Upper lobe of left lung (tissue), 6 donors: ENCODE measurements around the gene ZNRF1. TPM values are rescaled to one million over a fixed set of nuclear protein-coding genes. Genes with fewer than 3 reads are reported as not detected.

Experiments used
- ATAC-seq, 2 donors: fragments of 200-7000 bp; cut with Tn5 transposase; one replicate each; pipeline ENCODE4 v1.9.1; 2022; ENCODE audit warnings: mild to moderate bottlenecking in 2 of 2, moderate library complexity in 2 of 2; ENCODE audit not compliant: low FRiP score in 2 of 2
- DNase-seq, 2 donors: peaks; one replicate each; pipeline ENCODE4 v3.0.0-alpha.2; 2019 to 2020
- H3K27ac ChIP-seq, 4 donors: fragments of 200-600 bp; sonication (generic); one replicate each; pipeline ENCODE4 v1.5.1; 2016 to 2019
- H3K27me3 ChIP-seq, 4 donors: fragments of 200-600 bp; sonication (generic); one replicate each; pipeline ENCODE4 v1.5.1; 2017 to 2019
- H3K36me3 ChIP-seq, 4 donors: fragments of 200-600 bp; sonication (generic); one replicate each; pipeline ENCODE4 v1.5.1; 2016 to 2019
- H3K4me1 ChIP-seq, 4 donors: fragments of 200-600 bp; sonication (generic); one replicate each; pipeline ENCODE4 v1.5.1; 2018 to 2019
- H3K4me3 ChIP-seq, 4 donors: fragments of 200-600 bp; sonication (generic); one replicate each; pipeline ENCODE4 v1.5.1; 2017 to 2019; ENCODE audit warnings: mild to moderate bottlenecking in 2 of 4, moderate library complexity in 1 of 4
- H3K9me3 ChIP-seq, 4 donors: fragments of 200-600 bp; sonication (generic); one replicate each; pipeline ENCODE4 v1.5.1; 2018 to 2019
- EP300 ChIP-seq, 4 donors: sonication (generic); formaldehyde crosslinking; IDR thresholded peaks; one replicate each; pipeline ENCODE4 v1.5.1; 2017; ENCODE audit warnings: antibody characterized with exemption in 4 of 4, control low read depth in 2 of 4
- POLR2A ChIP-seq, 4 donors: fragments of 450-650 bp; IDR thresholded peaks; one replicate each; pipeline ENCODE4 v1.5.1; 2016 to 2017; ENCODE audit warnings: antibody characterized with exemption in 4 of 4, mild to moderate bottlenecking in 2 of 4
- POLR2AphosphoS5 ChIP-seq, 2 donors: sonication (generic); formaldehyde crosslinking; IDR thresholded peaks; one replicate each; pipeline ENCODE4 v1.5.1; 2017; ENCODE audit warnings: antibody characterized with exemption in 2 of 2
- WGBS, 2 donors: methylation state at CpG; one replicate each; pipeline ENCODE4 v1.1.5; 2017 to 2018; 5-methylcytosine and 5-hydroxymethylcytosine counted together
- total RNA-seq, 6 donors: library from RNA; depleted of rRNA in 4 of 6; stranded (reverse); fragments of >200 nt in 4 of 6; gene quantifications; one replicate each; pipeline versions ENCODE4 v1.1.0 to v1.2.1, GENCODE V29; 2016 to 2021
- TF ChIP-seq, protein P1 (sequence below), 6 experiments: fragments of 450-650 bp in 4 of 6; fragments of 200-600 bp in 2 of 6; sonication (generic) in 2 of 6; IDR thresholded peaks; one replicate each; pipeline ENCODE4 v1.5.1; 2016 to 2019; ENCODE audit warnings: antibody characterized with exemption in 6 of 6
- donor health status: DM: no; HTN: no; CAD: no; lungs with moderate emphysema.
- donor health status: DM: no; HTN: yes; CAD: no; lungs with severe emphysema.

Gene ZNRF1
- total RNA-seq, 6 donors from 2014 or later = 18.5 to 40.0 (median 27.1) TPM

DNA sequence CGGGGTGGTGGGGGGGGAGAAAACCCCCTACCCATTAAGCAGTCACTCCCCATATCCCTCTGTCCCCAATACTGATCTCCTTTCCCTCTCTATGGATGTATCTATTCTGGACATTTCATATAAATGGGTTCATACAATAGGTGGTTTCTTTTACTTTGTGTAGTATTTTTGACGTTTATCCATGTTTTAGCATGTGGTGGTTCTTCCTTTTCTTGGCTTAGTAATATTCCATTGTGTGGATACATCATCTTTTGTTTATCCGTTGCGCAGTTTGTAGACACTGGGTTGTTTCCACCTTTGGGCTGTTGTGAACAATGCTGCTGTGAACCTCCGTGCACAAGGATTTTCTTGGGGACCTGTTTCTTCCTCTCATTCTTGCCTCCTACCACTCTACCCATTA lies 105.2 kb downstream of the ZNRF1 start:
- Histone ChIP-seq H3K27ac (peak overlapping the region in 2 of 4 donors; percentile 80 to 90), H3K36me3 (no peaks in the 10 kb centered on the region), H3K4me1 (peaks cover 45 to 64% (median 61%) of the 10 kb centered on the region in 4 donors), H3K4me3 (no peak overlapping the region), H3K9me3 (no peaks in the 10 kb centered on the region), H3K27me3 (no peaks in the 10 kb centered on the region)
- no peak for ATAC-seq
- no peak for DNase-seq
- no peak for TF ChIP-seq EP300 (IDR thresholded peaks at IDR 0.05)
- TF ChIP-seq POLR2AphosphoS5 (IDR thresholded peaks at IDR 0.05) = no peak
- TF ChIP-seq, protein P1, sequence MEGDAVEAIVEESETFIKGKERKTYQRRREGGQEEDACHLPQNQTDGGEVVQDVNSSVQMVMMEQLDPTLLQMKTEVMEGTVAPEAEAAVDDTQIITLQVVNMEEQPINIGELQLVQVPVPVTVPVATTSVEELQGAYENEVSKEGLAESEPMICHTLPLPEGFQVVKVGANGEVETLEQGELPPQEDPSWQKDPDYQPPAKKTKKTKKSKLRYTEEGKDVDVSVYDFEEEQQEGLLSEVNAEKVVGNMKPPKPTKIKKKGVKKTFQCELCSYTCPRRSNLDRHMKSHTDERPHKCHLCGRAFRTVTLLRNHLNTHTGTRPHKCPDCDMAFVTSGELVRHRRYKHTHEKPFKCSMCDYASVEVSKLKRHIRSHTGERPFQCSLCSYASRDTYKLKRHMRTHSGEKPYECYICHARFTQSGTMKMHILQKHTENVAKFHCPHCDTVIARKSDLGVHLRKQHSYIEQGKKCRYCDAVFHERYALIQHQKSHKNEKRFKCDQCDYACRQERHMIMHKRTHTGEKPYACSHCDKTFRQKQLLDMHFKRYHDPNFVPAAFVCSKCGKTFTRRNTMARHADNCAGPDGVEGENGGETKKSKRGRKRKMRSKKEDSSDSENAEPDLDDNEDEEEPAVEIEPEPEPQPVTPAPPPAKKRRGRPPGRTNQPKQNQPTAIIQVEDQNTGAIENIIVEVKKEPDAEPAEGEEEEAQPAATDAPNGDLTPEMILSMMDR (IDR thresholded peaks at IDR 0.05) = no peak
- no peak for TF ChIP-seq POLR2A (IDR thresholded peaks at IDR 0.05)
- 94% methylated on average over 5 of the region's 5 CpGs for WGBS, 2 donors

DNA sequence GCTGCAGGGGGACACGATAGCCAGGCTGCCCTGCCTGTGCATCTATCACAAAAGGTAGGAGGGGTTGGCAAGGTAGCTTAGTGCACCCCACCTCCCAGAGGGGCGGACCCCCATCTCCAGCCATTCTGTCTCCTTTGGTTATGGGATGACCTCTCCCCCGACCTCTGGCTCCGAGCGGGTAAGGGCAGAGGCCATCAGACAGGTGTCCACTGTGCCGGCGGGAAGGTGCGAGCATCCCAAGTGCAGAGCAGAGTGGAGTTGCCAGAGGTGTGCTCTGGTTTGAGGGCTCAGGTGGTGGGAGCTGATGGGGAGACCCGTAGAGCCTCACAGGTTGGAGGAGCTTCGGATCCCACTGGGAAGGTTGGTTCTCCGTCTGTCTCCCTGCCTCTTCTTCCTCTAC lies 106.0 kb downstream of the ZNRF1 start:
- peak overlapping the region; percentile 70 to 90 (median 82) for H3K27ac ChIP-seq

DNA sequence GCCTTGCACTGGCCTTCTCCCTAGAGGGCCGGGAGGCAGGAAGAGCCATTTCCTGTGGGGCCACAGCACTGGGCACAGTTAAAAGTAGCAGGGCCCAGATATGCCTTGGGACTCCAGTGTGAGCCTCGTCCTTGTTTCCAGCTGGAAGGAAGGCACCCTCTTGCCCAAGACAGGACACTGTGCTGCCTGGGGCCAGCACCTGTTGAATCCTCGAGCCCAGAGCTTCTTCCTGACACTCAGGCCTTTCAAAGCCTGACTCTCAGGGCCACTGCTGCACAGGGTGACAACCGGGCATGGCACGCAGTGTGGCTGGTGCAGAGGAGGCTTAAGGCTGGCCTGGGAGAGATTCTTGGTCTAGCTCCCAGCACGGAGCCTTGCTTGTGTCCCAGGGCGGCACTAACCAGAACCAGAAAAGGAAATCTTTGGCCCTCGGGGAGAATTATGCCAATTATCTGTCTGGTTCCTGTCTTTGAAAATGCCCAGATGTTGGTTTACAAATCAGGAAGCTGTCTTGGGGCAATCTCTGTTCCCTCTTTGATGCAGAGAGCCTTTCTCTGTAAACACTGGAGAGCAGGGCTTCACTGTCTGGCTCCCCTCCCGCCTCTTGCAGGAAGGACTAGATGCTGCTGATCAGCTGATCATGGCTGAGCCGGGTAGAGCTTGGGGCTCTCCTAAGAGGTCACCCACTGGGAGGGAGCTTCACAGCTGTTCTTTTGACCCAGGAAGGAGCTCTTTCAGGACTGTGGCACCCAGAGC lies 106.7 kb downstream of the ZNRF1 start:
- Histone ChIP-seq H3K27ac (peak overlapping the region; percentile 70 to 90 (median 82)), H3K36me3 (no peaks in the 10 kb centered on the region), H3K4me3 (no peak overlapping the region), H3K4me1 (peaks cover 43 to 64% (median 61%) of the 10 kb centered on the region in 4 donors), H3K27me3 (no peaks in the 10 kb centered on the region), H3K9me3 (no peaks in the 10 kb centered on the region)
- DNase-seq (peak in 1 of 2 donors; percentile 72), ATAC-seq (peak; percentile 37 to 62)
- TF ChIP-seq POLR2A (IDR thresholded peaks at IDR 0.05) (peak in 1 of 4 donors; percentile 15), POLR2AphosphoS5 (IDR thresholded peaks at IDR 0.05) (peak in 1 of 2 donors; percentile 69), EP300 (IDR thresholded peaks at IDR 0.05) (no peak)
- TF ChIP-seq, protein P1 (IDR thresholded peaks at IDR 0.05) = no peak
- WGBS, 2 donors = 41 to 43% methylated on average over 4 to 9 of the region's 10 CpGs

More for the DNA sequence above, 106.0 kb downstream of the ZNRF1 start:
- ATAC-seq (no peak), DNase-seq (no peak)
- no peaks in the 10 kb centered on the region for H3K27me3 ChIP-seq
- 86 to 93% methylated on average over 10 to 11 of the region's 11 CpGs for WGBS, 2 donors
- H3K36me3 ChIP-seq = no peaks in the 10 kb centered on the region
- H3K4me3 ChIP-seq = no peak overlapping the region
- TF ChIP-seq POLR2A (IDR thresholded peaks at IDR 0.05) (no peak), POLR2AphosphoS5 (IDR thresholded peaks at IDR 0.05) (no peak)
- H3K9me3 ChIP-seq = no peaks in the 10 kb centered on the region
- peaks cover 45 to 64% (median 61%) of the 10 kb centered on the region in 4 donors for H3K4me1 ChIP-seq

DNA sequence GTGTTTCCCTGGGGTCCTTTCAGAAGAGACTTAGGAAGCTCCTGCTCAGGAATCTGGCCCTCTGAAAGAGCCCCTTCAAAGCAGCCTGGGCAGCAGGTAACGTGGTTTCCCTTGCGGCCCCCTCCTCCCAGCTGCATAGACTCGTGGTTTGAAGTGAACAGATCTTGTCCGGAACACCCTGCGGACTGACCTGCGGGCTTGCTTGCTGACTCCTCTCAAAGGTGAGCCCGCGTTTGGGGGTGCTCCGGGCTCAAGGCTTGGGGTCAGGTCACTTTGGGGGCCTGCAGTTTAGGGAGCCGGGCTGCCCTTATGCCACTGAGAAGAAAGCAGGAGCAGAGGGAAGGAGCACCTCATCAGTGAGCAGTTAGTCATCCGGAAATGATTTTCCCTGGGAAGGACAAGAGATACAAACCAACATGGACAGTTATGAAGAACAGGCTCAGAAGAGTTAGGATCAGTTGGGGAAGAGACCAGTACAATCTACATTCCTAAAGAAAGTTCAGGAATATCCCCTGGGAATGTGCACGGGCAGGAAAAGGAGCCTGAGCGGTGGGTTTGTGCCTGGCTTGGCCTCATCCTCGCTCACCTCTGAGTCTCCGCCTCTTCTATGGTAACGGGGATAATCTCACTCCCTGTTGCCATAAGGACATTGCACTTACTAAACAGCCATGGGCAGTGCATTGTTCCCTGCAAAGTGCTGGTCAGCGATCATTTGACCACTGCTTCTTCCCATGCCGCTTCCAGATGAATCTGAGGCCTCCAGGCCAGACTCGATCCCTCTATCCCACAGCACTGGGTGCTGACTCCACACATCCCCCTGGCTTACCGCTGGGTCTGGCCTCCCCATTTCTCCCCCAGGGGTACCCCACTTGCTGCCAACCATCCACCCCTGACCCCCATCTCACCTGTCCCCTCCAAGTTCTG lies 107.8 kb downstream of the ZNRF1 start:
- no peak overlapping the region for H3K4me3 ChIP-seq
- H3K9me3 ChIP-seq = no peaks in the 10 kb centered on the region
- no peaks in the 10 kb centered on the region for H3K27me3 ChIP-seq
- H3K36me3 ChIP-seq = no peaks in the 10 kb centered on the region
- DNase-seq (no peak), ATAC-seq (no peak)
- 92 to 96% methylated on average over 17 to 20 of the region's 20 CpGs for WGBS, 2 donors
- peak overlapping the region; percentile 70 to 90 (median 82) for H3K27ac ChIP-seq
- TF ChIP-seq, protein P1 (IDR thresholded peaks at IDR 0.05) = no peak
- TF ChIP-seq POLR2AphosphoS5 (IDR thresholded peaks at IDR 0.05) (no peak), POLR2A (IDR thresholded peaks at IDR 0.05) (no peak), EP300 (IDR thresholded peaks at IDR 0.05) (no peak)
- peaks cover 55 to 74% (median 72%) of the 10 kb centered on the region in 4 donors for H3K4me1 ChIP-seq

DNA sequence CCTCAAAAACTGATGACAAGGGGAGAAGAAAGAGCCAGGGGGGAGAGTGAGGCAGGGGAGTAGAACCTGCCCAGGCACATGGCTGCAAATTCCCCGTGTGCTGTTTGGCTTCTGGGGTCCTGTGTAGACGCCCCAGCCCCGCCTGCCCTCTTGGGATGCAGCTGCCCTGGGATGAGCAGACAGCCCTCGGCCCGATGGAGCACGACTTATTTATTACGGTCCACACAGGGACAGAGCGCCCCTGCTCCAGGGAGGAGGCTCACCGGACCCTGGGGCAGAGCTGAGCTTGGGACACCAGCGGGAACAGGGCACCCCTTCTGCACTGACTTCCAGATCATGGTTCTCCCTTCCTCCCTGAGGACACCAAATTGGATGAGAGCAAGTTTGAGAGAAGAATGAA lies 108.7 kb downstream of the ZNRF1 start:
- DNase-seq = peak in 1 of 2 donors; percentile 49
- no peak for ATAC-seq
- Histone ChIP-seq H3K36me3 (no peaks in the 10 kb centered on the region), H3K4me1 (peaks cover 58 to 83% (median 81%) of the 10 kb centered on the region in 4 donors), H3K27ac (peak overlapping the region; percentile 32 to 90 (median 66)), H3K27me3 (no peaks in the 10 kb centered on the region), H3K9me3 (no peaks in the 10 kb centered on the region), H3K4me3 (no peak overlapping the region)
- TF ChIP-seq EP300 (IDR thresholded peaks at IDR 0.05) = no peak
- TF ChIP-seq, protein P1 (IDR thresholded peaks at IDR 0.05) = no peak
- TF ChIP-seq POLR2AphosphoS5 (IDR thresholded peaks at IDR 0.05) = no peak
- TF ChIP-seq POLR2A (IDR thresholded peaks at IDR 0.05) = no peak
- 65 to 92% methylated on average over 3 to 10 of the region's 10 CpGs for WGBS, 2 donors
